Spleen (tissue), 7 donors: Measurements from ENCODE around the gene PLPP1.

ENCODE experiments used
- POLR2A ChIP-seq, 3 donors: fragments of 450-650 bp; IDR thresholded peaks; one replicate each; pipeline ENCODE4 v1.5.1; 2017; ENCODE audit warnings: antibody characterized with exemption in 3 of 3, mild to moderate bottlenecking in 1 of 3
- POLR2AphosphoS5 ChIP-seq, 3 donors: sonication (generic); formaldehyde crosslinking; IDR thresholded peaks; one replicate each; pipeline ENCODE4 v1.5.1; 2017; ENCODE audit warnings: antibody characterized with exemption in 3 of 3
- TF ChIP-seq, protein P1 (sequence below), 11 experiments: fragments of 200-600 bp in 7 of 11; fragments of 450-650 bp in 4 of 11; sonication (generic) in 4 of 11; IDR thresholded peaks in 8 of 11; conservative IDR thresholded peaks in 3 of 11; 1 replicate in 7 of 11; 2 replicates in 4 of 11; pipeline versions ENCODE4 v1.4.0 to v1.8.0; 2016 to 2021; ENCODE audit warnings: antibody characterized with exemption in 11 of 11, inconsistent platforms in 4 of 11, mild to moderate bottlenecking in 1 of 11
- donor health status: DM: no; HTN: no; CAD: no; lungs with moderate emphysema.
- donor health status: DM: no; HTN: no; CAD: no.
- donor health status: DM: no; HTN: no; CAD: no.

DNA sequence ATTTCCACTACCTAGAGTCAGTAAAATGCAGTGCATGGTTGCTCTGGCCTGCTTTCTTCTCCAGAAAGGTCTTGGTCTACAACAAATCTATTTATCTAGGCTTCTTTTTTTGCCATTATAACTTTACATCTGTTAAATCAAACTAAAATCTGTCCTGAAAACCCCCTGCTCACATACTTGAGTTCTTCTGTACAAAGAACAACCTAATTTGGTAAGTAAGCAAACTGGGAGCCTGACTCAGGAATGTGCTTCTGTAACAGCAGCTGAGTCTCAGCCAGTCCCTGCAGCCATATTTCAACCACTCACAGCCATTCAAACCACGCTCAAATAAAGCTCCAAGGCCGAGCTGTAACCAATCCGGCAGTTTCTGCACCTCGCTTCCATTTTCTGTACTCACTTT is 95.8 kb downstream of the PLPP1 start:
- TF ChIP-seq, protein P1, sequence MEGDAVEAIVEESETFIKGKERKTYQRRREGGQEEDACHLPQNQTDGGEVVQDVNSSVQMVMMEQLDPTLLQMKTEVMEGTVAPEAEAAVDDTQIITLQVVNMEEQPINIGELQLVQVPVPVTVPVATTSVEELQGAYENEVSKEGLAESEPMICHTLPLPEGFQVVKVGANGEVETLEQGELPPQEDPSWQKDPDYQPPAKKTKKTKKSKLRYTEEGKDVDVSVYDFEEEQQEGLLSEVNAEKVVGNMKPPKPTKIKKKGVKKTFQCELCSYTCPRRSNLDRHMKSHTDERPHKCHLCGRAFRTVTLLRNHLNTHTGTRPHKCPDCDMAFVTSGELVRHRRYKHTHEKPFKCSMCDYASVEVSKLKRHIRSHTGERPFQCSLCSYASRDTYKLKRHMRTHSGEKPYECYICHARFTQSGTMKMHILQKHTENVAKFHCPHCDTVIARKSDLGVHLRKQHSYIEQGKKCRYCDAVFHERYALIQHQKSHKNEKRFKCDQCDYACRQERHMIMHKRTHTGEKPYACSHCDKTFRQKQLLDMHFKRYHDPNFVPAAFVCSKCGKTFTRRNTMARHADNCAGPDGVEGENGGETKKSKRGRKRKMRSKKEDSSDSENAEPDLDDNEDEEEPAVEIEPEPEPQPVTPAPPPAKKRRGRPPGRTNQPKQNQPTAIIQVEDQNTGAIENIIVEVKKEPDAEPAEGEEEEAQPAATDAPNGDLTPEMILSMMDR (IDR thresholded peaks at IDR 0.05 in 8 of 11, conservative IDR thresholded peaks at IDR 0.05 in 3 of 11), result no peak
- no peak for TF ChIP-seq POLR2AphosphoS5 (IDR thresholded peaks at IDR 0.05)
- no peak for TF ChIP-seq POLR2A (IDR thresholded peaks at IDR 0.05)
